Effector memory CD4-positive, alpha-beta T cell (primary cell): ENCODE results near the gene CLDN15.
"Not testable (repeated sequence)": the region's sequence is repeated elsewhere in the genome, so short reads cannot be mapped to it uniquely, and the experiment has no call there.

Experiments
- DNase-seq, 3 donors: peaks; one replicate each; pipeline ENCODE4 v3.0.0-alpha.2; 2020
- H3K27ac ChIP-seq: 2 replicates; pipeline ENCODE4 v1.7.0; 2013; ENCODE audit warnings: mild to moderate bottlenecking, low read length, moderate library complexity; ENCODE audit not compliant: insufficient read depth, poor library complexity, severe bottlenecking
- H3K27me3 ChIP-seq: replicated peaks from 2 replicates; pipeline ENCODE4 v1.7.0; 2013; ENCODE audit warnings: mild to moderate bottlenecking, low read length; ENCODE audit not compliant: insufficient read depth, control insufficient read depth, poor library complexity, severe bottlenecking
- H3K36me3 ChIP-seq: 2 replicates; pipeline ENCODE4 v1.7.0; 2013; ENCODE audit warnings: mild to moderate bottlenecking, low read length, moderate library complexity; ENCODE audit not compliant: control insufficient read depth, insufficient read depth
- H3K4me1 ChIP-seq: 2 replicates; pipeline ENCODE4 v1.7.0; 2013; ENCODE audit warnings: low read length, mild to moderate bottlenecking; ENCODE audit not compliant: control insufficient read depth, insufficient read depth, poor library complexity, severe bottlenecking
- H3K4me3 ChIP-seq: 2 replicates; pipeline ENCODE4 v1.7.0; 2013; ENCODE audit warnings: low read length, low read depth, mild to moderate bottlenecking; ENCODE audit not compliant: insufficient read depth, poor library complexity, severe bottlenecking
- H3K9me3 ChIP-seq: 2 replicates; pipeline ENCODE4 v1.7.0; 2013; ENCODE audit warnings: mild to moderate bottlenecking, low read length, moderate library complexity; ENCODE audit not compliant: control insufficient read depth

The CLDN15 gene

GRCh38 chr7:101199522-101199921 lies 38.1 kb downstream of the CLDN15 start:
- H3K27ac ChIP-seq, H3K36me3 ChIP-seq, H3K4me3 ChIP-seq, H3K9me3 ChIP-seq, H3K4me1 ChIP-seq, DNase-seq: not testable (repeated sequence)
- peaks cover 23% of the 10 kb centered on the region for H3K27me3 ChIP-seq

DNA sequence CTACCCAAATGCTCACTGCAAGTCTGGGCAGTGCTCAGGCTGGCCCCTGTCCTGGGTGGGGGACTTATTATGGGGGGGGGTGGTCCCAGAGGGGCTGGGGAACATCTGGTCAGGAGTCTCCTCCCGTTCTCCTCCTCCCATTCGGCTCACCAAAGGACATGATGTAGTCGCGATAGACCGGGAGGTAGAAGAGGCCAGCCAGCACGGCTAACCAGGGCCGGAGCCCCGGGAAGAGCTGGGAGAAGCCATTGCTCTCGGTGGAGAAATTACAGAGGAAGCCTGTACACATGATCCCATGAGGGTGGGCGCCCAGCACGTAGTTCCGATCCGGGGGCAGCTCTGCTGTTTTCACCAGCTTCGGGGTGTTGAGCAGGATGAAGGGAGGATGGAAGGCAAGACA lies 39.1 kb downstream of the CLDN15 start:
- no peak for DNase-seq
- Histone ChIP-seq H3K9me3 (no peaks in the 10 kb centered on the region), H3K36me3 (no peaks in the 10 kb centered on the region), H3K27ac (no peak overlapping the region), H3K4me3 (no peak overlapping the region), H3K27me3 (peaks cover 22% of the 10 kb centered on the region), H3K4me1 (peaks cover 5% of the 10 kb centered on the region)

- Histone ChIP-seq H3K27me3 (peaks cover 20% of the 10 kb centered on the region), H3K9me3 (no peaks in the 10 kb centered on the region), H3K4me1 (peaks cover 5% of the 10 kb centered on the region), H3K27ac (no peak overlapping the region), H3K4me3 (no peak overlapping the region), H3K36me3 (no peaks in the 10 kb centered on the region)
- DNase-seq, result no peak
Measured at GRCh38 chr7:101197991-101198390, 39.6 kb downstream of the CLDN15 start.

DNA sequence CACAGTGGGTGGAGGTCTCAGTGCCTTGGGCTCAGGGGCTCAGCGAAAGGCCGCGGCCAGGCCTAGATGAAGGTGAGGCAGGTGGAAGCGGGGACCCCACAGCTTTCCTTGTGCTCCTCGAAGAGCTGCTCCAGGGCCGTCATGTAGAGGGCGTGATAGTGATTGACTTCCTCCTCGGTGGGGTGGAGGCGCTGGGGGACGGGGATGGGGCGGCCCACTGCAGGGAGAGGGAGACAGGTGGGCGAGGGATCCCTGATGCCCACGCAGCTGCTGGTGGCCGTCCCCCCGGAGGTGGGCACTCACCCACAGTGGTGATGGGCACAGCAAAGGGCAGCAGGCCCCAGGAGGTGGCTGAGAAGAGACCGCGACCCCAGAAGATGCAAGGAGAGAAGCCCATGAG lies 41.7 kb downstream of the CLDN15 start:
- peaks cover 10% of the 10 kb centered on the region for H3K27me3 ChIP-seq
- H3K4me3 ChIP-seq, result no peak overlapping the region
- H3K36me3 ChIP-seq, result no peaks in the 10 kb centered on the region
- no peaks in the 10 kb centered on the region for H3K9me3 ChIP-seq
- no peaks in the 10 kb centered on the region for H3K4me1 ChIP-seq
- DNase-seq, result no peak
- H3K27ac ChIP-seq, result no peak overlapping the region

GRCh38 chr7:101189109-101189508 lies 48.5 kb downstream of the CLDN15 start:
- Histone ChIP-seq H3K4me3 (no peak overlapping the region), H3K9me3 (no peaks in the 10 kb centered on the region), H3K36me3 (no peaks in the 10 kb centered on the region), H3K27me3 (no peaks in the 10 kb centered on the region), H3K4me1 (no peaks in the 10 kb centered on the region), H3K27ac (no peak overlapping the region)
- DNase-seq, result no peak

- no peaks in the 10 kb centered on the region for H3K4me1 ChIP-seq
- H3K27me3 ChIP-seq, result peaks cover 7% of the 10 kb centered on the region
- H3K4me3 ChIP-seq, result no peak overlapping the region
- H3K27ac ChIP-seq, result no peak overlapping the region
- H3K36me3 ChIP-seq, result no peaks in the 10 kb centered on the region
- DNase-seq, result no peak
- no peaks in the 10 kb centered on the region for H3K9me3 ChIP-seq
Measured at GRCh38 chr7:101186844-101187428, 50.7 kb downstream of the CLDN15 start.

GRCh38 chr7:101186194-101186593 lies 51.4 kb downstream of the CLDN15 start:
- H3K27ac ChIP-seq, result no peak overlapping the region
- H3K27me3 ChIP-seq, result peaks cover 8% of the 10 kb centered on the region
- DNase-seq, result no peak
- H3K4me1 ChIP-seq, result no peaks in the 10 kb centered on the region
- H3K9me3 ChIP-seq, result no peaks in the 10 kb centered on the region
- no peaks in the 10 kb centered on the region for H3K36me3 ChIP-seq
- no peak overlapping the region for H3K4me3 ChIP-seq

- H3K9me3 ChIP-seq, result no peaks in the 10 kb centered on the region
- H3K4me1 ChIP-seq, result peaks cover 2% of the 10 kb centered on the region
- peaks cover 14% of the 10 kb centered on the region for H3K27me3 ChIP-seq
- H3K4me3 ChIP-seq, result no peak overlapping the region
- DNase-seq, result no peak
- H3K27ac ChIP-seq, result no peak overlapping the region
- H3K36me3 ChIP-seq, result no peaks in the 10 kb centered on the region
Measured at GRCh38 chr7:101185258-101185839, 52.3 kb downstream of the CLDN15 start.
